Measurements from ENCODE around the gene KCTD11. TPM values are rescaled to one million over a fixed set of nuclear protein-coding genes. Genes with fewer than 3 reads are reported as not detected.
"Not testable (repeated sequence)": the region's sequence is repeated elsewhere in the genome, so short reads cannot be mapped to it uniquely, and the experiment has no call there.

The KCTD11 gene
- total RNA-seq, 1 experiment from 2014 or later = 3.7 TPM

DNA sequence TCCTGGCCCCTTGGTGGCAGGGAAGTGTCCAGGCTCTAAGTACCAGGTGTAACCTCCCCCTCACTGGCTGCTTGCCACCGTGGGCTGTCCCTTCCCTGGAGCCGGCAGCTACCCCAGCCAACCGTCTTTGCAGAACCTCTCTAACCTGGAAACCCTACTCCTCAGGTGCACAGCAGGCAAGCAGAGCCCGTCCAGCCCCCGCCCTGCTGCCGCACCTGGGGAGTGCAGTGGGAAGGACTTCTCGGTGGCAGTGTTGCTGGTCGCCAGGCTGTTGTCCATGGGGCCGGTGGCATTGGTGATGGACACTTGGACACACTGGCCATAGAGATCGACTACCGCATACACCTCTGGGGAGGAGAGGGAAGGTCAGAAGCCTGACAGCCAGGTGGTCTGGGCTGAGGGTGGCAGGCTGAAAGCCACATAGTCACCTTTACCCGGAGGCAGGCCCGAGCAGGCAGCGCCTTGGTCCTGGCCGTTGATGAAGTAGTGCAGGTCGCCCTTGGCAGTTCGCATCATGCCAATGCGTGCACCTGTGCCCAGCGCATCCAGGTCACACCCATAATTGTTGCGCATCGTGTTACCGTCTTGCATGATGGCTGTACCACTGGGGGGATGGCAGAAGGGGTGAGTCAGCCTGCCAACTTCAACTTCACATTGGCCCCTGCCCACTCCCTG, 29.3 kb upstream of the KCTD11 start:
- DNase-seq (ENCODE audit: low read depth) = no peak

DNA sequence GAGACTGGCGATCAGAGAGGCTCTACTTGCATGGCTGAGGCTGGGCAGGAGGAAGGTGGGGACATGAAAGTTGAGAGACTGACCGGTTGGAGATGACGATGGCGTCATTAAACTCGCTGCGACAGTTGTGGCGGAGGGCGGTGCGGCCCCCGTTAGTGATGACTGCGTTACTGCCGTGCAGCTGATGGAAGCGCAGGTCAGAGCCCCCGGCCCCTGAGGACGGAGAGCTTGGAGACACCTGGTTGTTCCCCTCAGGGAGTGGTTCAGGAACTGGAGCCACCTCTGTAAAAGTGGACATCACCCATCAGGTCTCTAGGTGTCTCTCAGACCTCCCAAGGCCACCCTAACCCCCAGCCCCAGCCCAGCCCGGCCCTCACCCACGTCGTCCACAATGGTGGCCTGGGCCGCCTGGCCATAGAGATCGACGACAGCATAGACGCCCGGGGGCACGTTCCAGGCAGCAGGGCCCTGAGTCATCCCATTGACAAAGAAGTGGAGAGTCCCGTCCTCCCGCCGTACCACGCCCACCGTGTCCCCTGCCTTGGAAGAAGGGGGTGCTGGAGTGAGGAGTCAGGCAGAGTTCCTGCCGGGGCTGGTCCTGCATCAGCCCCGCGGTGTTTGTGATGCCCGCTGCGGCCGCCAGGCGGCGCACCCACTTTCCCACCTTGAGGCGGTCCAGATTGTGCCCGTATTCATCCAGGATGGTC, 28.1 kb upstream of the KCTD11 start:
- peak; percentile 53 for DNase-seq (ENCODE audit: low read depth)

DNA sequence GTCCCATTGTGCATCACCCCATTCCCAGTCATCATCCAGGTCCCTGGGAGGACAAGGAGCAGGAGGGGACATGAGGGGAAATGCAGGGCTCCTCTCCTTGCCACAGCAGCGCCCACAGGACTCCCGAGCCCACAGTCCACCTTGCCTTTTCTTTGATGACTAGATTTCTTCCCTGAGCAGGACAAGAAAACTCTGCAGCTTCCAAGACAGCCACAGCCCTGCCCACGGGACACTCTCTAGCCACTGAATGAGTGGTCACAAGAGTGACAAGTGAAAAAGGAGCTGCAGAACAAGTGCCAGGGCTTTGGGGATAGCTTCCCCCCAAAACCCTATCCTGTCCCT, 27.6 kb upstream of the KCTD11 start:
- no peak for DNase-seq (ENCODE audit: low read depth)

- DNase-seq (ENCODE audit: low read depth) = no peak
These were observed 26.9 kb upstream of the KCTD11 start for GRCh38 chr17:7325031-7325528.

GRCh38 chr17:7326186-7326585, 25.8 kb upstream of the KCTD11 start:
- no peak for DNase-seq (ENCODE audit: low read depth)

GRCh38 chr17:7327056-7327455, 24.9 kb upstream of the KCTD11 start:
- DNase-seq (ENCODE audit: low read depth) = no peak

DNA sequence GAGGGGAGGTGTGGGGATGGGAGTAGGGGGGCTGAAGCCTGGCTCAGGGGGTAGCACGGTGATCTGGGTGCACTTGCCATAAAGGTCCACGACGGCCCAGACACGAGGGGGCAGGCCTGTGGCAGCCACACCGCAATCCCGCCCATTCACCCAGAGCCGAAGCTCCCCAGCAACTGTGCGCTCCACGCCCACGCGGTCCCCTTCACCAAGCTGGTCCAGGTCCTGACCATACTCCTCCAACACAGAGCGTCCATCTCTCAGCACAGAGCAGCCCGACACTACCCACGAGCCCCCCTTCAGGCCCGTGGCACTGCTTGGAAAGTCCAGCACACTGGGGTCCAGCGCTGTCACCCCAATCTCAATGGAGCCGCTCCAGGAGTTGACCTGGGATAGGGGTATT, 24.5 kb upstream of the KCTD11 start:
- no peak for DNase-seq (ENCODE audit: low read depth)

- DNase-seq (ENCODE audit: low read depth) = no peak
These were observed 24.0 kb upstream of the KCTD11 start for GRCh38 chr17:7328009-7328408.

GRCh38 chr17:7328840-7329373, 23.1 kb upstream of the KCTD11 start, which contains the start of gene NEURL4:
TSS of gene NEURL4 (minus strand) at chr17:7329335. CDS start at chr17:7329312, 23 bp downstream.
- no peak for DNase-seq (ENCODE audit: low read depth)

DNA sequence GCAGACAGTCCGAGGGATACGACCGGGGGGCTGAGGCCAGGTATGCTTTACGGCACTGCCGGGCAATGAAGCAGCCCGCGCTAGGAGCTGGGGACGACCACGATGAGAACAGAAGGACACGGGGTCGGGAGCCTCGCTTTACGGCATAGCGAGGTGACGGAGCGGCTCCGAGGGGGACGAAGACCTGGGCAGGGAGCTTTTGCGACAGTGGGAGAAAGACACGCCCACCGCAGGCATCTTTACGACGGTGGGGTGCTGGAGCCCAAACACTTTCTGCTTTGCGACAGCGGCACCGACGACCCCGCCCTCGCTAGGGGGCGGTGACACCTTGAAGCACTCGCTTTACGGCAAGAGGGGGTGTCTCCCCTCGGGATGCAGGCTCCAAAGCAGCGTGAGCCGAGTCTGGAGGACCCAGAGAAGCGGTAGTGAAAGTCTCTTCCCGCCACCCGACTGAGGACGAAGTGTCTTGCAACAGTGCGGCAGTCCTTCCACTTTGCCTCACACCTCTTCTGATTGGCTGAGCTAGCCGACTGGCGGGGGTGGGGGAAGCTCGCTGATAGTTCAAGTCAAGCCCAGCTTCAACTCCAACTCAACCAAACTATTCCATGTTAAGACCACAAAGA, 22.5 kb upstream of the KCTD11 start:
- DNase-seq (ENCODE audit: low read depth) = peak; percentile 99

GRCh38 chr17:7329997-7330637, 21.8 kb upstream of the KCTD11 start:
- DNase-seq (ENCODE audit: low read depth) = peak; percentile 91

DNA sequence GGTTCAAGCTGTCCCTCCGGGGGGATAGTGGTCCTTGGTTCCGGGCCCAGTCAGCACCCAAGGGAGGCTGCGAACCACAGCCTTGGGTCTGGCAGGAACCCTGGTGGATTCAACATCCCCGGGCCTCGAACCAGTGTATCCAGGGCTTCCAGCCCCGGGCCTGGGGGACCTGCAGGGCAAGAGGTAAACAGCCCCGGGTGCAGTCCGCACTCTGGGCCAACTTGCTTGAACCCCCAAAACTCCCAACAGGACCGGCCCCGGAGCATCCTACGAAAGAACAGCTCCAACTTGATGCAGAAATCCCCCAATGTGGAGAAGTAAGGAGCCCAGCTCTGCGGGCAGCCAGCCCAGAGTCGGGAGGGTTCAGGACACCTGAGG, 21.3 kb upstream of the KCTD11 start:
- DNase-seq (ENCODE audit: low read depth) = no peak

- no peak for DNase-seq (ENCODE audit: low read depth)
These were observed 19.9 kb upstream of the KCTD11 start for GRCh38 chr17:7332111-7332510.

GRCh38 chr17:7332600-7333069, 19.3 kb upstream of the KCTD11 start:
- not testable (repeated sequence) for DNase-seq (ENCODE audit: low read depth)

GRCh38 chr17:7334938-7335538, 16.9 kb upstream of the KCTD11 start:
- no peak for DNase-seq (ENCODE audit: low read depth)

DNA sequence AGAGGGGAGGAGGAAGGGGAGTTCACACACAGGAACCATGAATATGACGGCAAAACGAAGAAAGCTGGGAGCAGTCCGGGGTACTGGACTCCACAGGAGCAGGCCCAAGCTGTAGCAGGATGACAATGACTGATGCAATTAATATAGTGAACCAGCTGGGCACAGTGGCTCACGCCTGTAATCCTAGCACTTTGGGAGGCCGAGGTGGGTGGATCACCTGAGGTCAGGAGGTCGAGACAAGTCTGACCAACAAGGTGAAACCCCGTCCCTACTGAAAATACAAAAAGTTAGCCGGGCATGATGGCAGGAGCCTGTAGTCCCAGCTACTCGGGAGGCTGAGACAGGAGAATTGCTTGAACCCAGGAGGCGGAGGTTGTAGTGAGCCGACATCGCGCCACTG, 16.2 kb upstream of the KCTD11 start:
- not testable (repeated sequence) for DNase-seq (ENCODE audit: low read depth)

DNA sequence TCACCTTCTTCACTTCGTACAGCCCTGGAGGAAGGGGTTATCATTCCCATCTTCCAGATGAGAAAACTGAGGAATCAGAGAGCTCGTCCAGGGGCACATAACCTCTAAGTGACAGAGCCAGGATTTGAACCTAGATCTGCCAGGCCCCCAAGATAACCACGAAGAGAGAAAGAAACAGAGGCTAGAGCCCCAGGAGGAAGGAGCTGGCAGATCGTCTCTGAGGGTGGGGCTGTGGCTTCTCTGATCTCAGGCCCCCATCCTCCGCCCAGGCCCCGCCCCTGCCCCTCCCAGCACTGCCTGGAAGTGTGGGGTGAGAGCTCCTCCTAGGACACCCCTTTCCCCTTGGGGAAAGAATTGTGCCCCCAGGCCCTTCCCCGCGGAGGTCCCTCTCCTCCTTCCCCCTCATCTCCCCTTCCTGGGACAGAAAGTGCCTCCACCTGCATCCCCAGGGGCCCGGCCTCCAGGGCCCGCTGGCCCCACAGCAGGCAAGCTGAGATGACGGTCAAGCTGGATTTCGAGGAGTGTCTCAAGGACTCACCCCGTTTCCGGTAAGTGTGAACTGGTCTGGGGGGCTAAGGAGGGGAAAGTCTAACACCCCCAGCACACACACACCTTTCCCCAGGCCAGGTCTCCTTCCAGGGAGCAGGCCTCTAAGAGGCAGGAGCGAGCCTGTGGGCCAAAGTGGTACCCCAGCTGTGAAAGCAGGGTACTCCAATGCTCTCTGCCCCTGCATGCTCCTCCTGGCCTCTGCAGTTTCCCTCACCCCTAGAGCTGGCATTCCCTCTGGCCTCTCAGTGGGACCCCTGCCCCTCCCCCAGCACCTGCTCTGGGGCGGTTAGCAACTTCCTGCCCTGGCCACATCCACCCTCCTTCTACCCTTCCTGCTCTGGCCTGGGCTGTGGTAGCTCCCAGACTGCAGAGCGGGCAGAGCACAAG, 15.5 kb upstream of the KCTD11 start, which contains the start of gene ACAP1:
TSS of gene ACAP1 (plus strand) at position 290 of the 936 bp plus-strand sequence. CDS start at position 496, 206 bp downstream.
- no peak for DNase-seq (ENCODE audit: low read depth)

DNA sequence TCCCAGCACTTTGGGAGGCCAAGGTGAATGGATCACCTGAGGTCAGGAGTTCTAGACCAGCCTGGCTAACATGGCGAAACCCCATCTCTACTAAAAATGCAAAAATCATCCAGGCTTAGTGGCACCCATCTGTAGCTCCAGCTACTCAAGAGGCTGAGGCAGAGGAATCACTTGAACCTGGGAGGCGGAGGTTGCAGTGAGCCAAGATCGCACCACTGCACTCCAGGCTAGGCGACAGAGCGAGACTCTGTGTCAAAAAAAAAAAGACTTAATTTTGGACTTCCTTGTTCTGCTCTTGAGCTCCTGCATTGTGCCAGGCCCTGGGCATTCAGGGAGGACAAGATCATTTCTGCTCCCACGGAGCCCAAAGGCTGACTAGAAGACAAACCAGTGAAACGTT, 14.4 kb upstream of the KCTD11 start:
- not testable (repeated sequence) for DNase-seq (ENCODE audit: low read depth)

DNA sequence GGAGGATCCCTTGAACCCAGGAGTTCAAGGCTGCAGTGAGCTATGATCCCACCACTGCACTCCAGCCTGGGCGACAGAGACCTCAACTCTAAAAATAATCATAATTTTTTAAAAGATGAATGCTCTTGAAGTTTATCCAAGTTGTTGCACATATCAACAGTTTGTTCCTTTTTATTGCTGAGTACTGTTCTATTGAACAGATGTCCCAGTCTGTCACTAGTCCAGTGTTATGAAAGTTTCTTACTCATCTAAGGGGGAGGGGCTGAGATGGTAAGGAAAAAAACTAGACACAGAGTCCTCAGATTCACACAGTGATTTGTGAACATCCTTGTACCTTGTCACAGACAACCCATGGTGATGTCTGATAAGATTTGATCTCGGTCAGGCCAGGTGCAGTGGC, 11.8 kb upstream of the KCTD11 start:
- no peak for DNase-seq (ENCODE audit: low read depth)

DNA sequence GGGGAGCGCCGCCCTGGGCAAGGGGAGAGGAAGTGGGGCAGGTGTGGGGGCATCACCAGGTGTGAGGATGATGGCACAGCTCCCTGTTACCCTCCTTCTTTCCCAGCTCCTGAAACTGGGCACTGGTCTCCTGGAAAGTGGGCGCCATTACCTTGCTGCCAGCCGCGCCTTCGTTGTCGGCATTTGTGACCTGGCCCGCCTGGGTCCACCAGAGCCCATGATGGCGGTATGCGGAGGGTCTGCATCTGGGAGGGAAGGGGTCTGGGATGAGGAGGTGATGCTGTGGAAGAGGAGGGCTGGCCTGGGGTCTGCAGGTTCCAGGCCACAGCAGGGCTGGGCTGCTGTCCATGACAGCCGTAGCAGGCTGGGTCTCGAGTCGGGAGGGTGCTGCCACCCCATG, 10.1 kb upstream of the KCTD11 start:
- DNase-seq (ENCODE audit: low read depth) = no peak

All from Daoy (cell line).